ENCODE results near the gene PARVB.

- no peak for TF ChIP-seq ZNF747 (tag by site-specific recombination; IDR thresholded peaks at IDR 0.05)
- peak; percentile 75 for TF ChIP-seq CTCF (tag by site-specific recombination; IDR thresholded peaks at IDR 0.05)
- TF ChIP-seq ZNF654 (tag by site-specific recombination; IDR thresholded peaks at IDR 0.05; ENCODE audit: low read depth): peak; percentile 77
- TF ChIP-seq ZNF132 (tag by site-specific recombination; IDR thresholded peaks at IDR 0.05; ENCODE audit: borderline replicate concordance): no peak
Observed at GRCh38 chr22:44080936-44081861, 57.1 kb downstream of the PARVB start.

Measured in HEK293 (cell line).